Activated CD4-positive, CD25-positive, alpha-beta regulatory T cell treated with anti-CD3 and anti-CD28 coated beads, Interleukin-2, amount 50 U/mL, for 16 hours (primary cell): ENCODE results near the gene MIAT.
A peak's percentile ranks its signal among the peaks of the same experiment; 100 is the strongest.

Source experiments
- DNase-seq: peaks from one replicate; pipeline ENCODE4 v3.0.0-alpha.2; 2020; ENCODE audit warnings: low read depth, low spot score

MIAT gene

GRCh38 chr22:26632422-26633155 is 24.8 kb upstream of the MIAT start:
- no peak for DNase-seq

- DNase-seq, result no peak
Measured at GRCh38 chr22:26634189-26634588, 23.2 kb upstream of the MIAT start.

- no peak for DNase-seq
Measured at GRCh38 chr22:26635117-26635516, 22.3 kb upstream of the MIAT start.

DNA sequence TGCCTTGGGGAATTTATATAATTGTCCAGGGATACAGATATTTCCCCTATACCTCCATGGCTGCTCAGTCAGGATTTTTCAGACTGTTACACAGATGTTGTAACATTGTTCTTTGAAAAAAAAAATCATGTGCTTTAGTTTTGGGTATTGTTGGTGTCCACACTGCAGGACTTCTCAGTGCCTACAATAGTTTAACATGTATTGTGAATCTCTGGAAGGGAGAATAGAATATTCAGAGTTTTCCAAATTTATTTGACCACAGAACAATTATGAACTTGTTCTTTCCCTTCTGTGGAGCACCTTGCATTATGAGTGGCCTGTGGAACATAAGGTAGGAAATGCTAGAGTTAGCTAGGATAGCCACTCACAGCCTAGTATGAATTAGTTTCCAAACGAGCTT is 21.1 kb upstream of the MIAT start:
- DNase-seq, result no peak

- peak; percentile 61 for DNase-seq
Measured at GRCh38 chr22:26642465-26643417, 14.6 kb upstream of the MIAT start.

GRCh38 chr22:26643418-26644100 is 13.8 kb upstream of the MIAT start:
- no peak for DNase-seq

DNA sequence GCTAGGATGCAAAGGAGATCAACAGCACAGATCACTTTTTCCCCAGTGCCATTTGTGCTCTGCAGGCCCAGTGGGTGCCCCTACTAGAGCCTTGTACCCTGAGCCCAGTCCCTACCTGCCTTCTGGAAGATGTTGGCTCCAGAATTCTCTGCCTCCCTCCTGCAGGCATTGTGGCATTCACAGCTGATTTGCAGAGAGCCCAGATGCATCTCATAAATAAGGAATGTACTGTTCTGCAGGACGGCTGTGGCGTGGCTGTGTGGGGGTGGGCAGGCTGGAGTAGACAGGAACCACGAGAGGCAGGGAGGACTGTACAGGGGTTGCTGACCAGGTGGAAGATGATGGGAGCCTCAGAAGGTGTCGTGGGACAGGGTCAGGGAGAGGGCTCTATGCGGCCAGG is 11.2 kb upstream of the MIAT start:
- no peak for DNase-seq

- DNase-seq, result no peak
Measured at GRCh38 chr22:26648011-26648497, 9.3 kb upstream of the MIAT start.

DNA sequence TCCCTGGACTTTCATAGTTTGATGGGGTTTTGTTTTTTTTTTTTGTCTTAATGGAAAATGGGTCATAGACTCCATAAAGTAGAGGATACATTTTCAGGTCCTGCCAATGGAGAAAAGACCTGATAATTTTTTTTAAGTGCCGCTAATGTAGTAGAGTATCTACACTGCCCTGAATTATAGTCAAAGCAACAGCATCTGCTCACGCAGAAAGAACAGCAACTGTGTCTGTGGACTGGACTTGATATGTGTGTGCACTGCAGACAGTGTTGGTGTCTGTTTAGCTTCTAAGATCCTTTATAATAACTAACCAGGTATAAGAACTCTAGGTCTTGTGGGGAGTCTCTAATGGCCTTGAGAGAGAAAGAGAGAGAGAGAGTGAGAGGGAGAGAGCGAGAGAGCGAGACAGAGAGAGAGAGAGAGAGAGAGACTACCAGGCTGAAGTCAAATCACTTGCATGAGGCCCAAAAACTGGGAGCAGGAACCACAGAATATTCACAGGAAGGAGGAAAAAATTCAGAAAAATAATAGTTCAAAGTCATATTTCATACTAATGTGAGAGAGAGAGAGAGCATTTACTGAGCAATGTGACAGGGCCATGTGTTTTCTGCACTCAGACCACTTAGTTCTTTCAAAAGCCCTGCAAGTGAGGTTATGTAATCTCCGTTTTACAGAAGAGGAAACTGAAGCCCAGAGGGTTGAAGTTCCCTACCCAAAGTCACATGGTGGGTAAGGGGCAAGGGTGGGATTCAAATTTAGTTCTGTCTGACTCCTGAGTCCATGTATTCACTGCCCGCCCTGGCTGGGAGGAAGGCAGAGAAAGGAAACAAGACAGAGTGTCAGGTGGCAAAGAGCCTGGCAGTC is 8.6 kb upstream of the MIAT start:
- no peak for DNase-seq

GRCh38 chr22:26650722-26651421 is 6.5 kb upstream of the MIAT start:
- no peak for DNase-seq

- DNase-seq, result no peak
Measured at GRCh38 chr22:26651815-26652214, 5.6 kb upstream of the MIAT start.

DNA sequence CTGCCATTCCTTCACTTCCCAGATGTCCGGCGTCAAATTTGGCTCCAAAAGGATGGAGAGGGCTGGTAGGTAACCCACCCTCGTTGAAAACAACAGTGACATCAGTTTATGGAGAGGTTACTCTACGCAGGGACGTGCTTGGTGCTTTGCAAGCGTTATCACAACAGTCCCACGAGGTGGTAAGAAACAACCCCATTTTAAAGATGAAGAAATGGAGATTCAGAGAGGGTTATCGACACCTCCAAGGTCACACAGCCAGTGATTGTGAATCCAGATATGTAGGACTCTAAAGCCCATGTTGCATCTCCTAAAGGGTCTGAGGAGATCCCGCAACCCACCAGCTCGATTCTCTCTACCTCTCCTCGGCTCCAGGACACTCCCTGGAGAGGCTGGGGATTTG is 773 bp downstream of the MIAT start:
- no peak for DNase-seq

DNA sequence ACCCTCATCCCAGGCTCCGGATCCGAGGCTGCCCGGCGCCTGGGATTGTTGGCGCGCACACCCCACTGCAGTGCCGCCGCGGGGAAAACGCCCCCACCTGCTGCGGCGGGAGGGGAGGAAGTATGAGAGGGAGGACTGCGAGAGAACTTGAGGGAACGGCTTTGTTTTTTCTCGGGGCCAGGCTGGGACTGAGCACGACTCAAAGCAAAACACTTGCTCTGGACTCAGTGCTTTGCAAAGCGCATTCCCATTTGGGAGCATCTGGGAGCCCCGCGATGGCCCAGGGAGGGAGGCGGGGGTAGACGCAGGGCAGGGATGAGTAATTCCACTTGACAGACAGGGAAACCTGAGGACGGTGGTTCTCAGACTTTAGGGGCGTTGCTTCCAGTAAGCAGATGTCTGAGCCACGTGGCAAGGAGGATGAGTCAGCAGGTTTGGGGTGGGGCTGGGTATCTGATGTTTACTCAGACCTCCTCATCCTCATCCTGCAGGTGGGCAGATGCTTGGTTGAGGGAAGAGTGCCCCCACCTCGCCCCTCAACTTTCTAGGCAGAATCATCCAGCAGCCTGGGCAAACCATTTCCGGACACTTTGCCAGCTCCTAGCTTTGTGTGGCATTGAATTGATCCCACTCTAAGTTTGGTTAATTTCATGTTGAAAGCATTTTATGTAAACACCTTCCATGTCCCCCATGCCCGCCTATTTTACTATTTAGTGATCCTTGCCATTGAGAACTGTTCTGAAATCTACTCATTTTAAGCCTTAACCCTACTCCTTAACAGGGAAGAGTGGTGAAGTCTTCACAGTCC is 1.5 kb downstream of the MIAT start:
- peak; percentile 58 for DNase-seq

- no peak for DNase-seq
Measured at GRCh38 chr22:26660356-26660755, 3.0 kb downstream of the MIAT start.

GRCh38 chr22:26660961-26661578 is 3.7 kb downstream of the MIAT start:
- no peak for DNase-seq

DNA sequence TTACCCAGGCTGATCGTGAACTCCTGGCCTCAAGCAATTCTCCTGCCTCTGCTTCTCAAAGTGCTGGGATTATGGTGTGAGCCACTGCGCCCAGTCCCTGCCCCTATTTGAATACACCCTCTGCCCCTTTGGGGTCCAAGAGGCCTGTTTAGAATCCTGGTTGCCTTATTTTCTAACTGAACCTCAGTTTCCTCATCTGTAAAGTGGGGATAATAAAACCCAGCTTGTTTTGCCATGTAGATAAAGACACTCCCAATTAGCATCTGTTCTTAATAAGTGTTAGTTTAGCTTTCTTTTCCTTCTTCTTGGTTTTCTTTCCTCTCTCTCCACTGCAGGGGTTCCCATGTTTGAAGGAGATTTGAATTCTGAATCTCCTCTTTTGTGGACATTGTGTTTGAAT is 4.8 kb downstream of the MIAT start:
- DNase-seq, result no peak

DNA sequence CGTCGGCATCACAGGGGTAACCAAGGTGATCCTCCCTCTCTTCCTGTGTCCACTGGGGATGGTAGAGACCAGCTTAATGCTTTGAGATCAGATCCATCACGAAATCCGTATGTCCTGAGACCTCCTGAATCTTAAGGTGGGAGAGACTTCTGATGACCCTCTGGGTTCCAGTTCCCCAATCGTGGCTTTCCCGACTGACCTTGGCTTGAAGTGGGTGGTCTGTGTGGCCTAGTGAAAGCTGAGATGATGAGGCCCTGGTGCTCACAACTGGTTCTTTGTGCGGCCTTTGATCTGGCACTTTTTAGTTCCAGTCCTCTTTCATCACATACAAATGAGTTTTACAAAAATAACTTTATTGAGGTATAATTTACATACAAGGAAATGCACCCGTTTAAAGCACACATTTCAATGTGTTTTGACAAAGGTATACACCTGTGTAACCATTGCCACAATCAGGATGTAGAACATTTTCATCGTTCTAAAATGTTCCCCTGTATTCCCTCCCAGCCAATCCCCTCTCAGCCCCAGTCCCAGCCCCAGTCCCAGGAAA is 6.1 kb downstream of the MIAT start:
- DNase-seq, result no peak

GRCh38 chr22:26665813-26666231 is 8.4 kb downstream of the MIAT start:
- no peak for DNase-seq

GRCh38 chr22:26667140-26667539 is 9.8 kb downstream of the MIAT start:
- DNase-seq, result no peak
